Esophagus (tissue), 2 donors: ENCODE results near the gene SRL. TPM values are rescaled to one million over a fixed set of nuclear protein-coding genes. Genes with fewer than 3 reads are reported as not detected.
"Not testable (repeated sequence)": the region's sequence is repeated elsewhere in the genome, so short reads cannot be mapped to it uniquely, and the experiment has no call there.

Experiments
- H3K27ac ChIP-seq, 2 donors: one replicate each; pipeline ENCODE4 v1.5.1; 2013; ENCODE audit warnings: low read depth in 2 of 2, mild to moderate bottlenecking in 2 of 2, inconsistent platforms in 1 of 2, low read length in 1 of 2, moderate library complexity in 1 of 2
- H3K27me3 ChIP-seq, 2 donors: one replicate each; pipeline ENCODE4 v1.6.1; 2013; ENCODE audit warnings: low read length in 2 of 2, control low read depth in 1 of 2, mild to moderate bottlenecking in 1 of 2; ENCODE audit not compliant: insufficient read depth in 2 of 2, control insufficient read depth in 1 of 2
- H3K36me3 ChIP-seq, 2 donors: one replicate each; pipeline ENCODE4 v1.6.1; 2013; ENCODE audit warnings: low read length in 1 of 2; ENCODE audit not compliant: control insufficient read depth in 2 of 2, insufficient read depth in 2 of 2
- H3K4me1 ChIP-seq, 2 donors: one replicate each; pipeline ENCODE4 v1.6.1; 2013; ENCODE audit warnings: low read length in 1 of 2; ENCODE audit not compliant: control insufficient read depth in 2 of 2, insufficient read depth in 2 of 2
- H3K4me3 ChIP-seq, 2 donors: one replicate each; pipeline ENCODE4 v1.5.1; 2013; ENCODE audit warnings: low read length in 2 of 2, mild to moderate bottlenecking in 2 of 2, low read depth in 1 of 2, moderate library complexity in 1 of 2
- H3K9me3 ChIP-seq, 2 donors: one replicate each; pipeline ENCODE4 v1.6.1; 2013; ENCODE audit warnings: mild to moderate bottlenecking in 2 of 2, low read depth in 1 of 2, low read length in 1 of 2, moderate library complexity in 1 of 2; ENCODE audit not compliant: control insufficient read depth in 2 of 2, insufficient read depth in 1 of 2
- WGBS, 2 donors: extraction: QIAGEN DNeasy Blood & Tissue Kit; methylation state at CpG; one replicate each; pipeline ENCODE4 v1.1.7; 2013; 5-methylcytosine and 5-hydroxymethylcytosine counted together
- polyA plus RNA-seq, 2 donors: library from polyadenylated mRNA; stranded (reverse); fragments of 200-250 nt; gene quantifications; one replicate each; pipeline ENCODE4 v1.2.3, GENCODE V29; 2013
- donor health status: healthy with polysubstance abuse.
- donor health status: Bipolar disorder and iron deficiency.

The SRL gene
- polyA plus RNA-seq, 2 donors, result 0.16 to 0.22 TPM

DNA sequence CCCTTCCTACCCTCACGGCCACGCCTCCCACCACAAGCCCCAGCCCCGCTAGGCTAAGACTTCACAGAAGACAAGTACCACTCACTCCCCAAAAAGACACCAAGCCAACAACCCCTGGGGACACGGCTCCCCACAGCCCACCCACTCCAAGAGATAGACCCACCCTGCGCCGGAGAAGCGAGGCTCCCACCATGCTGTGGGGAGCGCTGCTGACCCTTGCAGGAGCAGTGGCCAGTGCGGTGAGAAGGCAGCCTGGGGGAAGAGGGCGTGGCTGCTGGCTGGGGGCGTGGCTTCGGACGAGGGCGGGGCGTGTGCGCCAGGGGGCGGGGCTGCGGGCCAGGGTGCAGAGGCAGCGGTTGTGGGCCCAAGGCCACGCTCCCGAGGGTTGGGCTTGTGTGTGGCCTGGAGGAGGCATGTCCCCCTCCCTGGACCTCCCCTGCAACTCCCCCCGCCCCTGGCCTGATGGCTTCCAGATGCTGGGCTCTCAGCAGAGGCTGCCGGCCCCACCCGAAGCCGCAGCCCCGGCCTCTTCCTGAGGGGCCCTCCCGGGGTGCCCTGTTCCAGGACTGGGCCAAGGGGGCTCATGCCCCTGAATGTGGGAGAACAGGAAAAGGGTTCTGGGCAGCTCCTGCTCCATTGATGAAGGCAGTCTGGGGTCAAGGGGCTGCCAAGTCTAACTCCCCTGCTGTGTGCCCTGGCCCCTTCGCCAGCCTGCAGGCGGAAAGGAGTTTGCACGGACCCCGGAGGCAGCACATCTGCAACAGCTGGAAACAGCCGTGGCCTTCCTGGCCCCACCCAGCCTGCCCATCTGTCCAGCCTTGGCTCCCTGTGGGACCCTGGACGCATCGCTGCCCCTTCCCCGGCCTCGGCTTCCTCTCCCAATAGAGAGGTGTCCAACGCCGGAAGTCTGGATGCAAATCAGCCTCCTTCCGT lies 21.9 kb upstream of the SRL start:
- Histone ChIP-seq H3K36me3 (peaks cover 4 to 7% of the 10 kb centered on the region in 2 donors), H3K9me3 (no peaks in the 10 kb centered on the region), H3K4me1 (peaks cover 0 to 2% of the 10 kb centered on the region in 2 donors), H3K27ac (no peak overlapping the region), H3K4me3 (no peak overlapping the region), H3K27me3 (no peaks in the 10 kb centered on the region)
- WGBS, 2 donors, result 66 to 69% methylated on average over 30 to 39 of the region's 39 CpGs

DNA sequence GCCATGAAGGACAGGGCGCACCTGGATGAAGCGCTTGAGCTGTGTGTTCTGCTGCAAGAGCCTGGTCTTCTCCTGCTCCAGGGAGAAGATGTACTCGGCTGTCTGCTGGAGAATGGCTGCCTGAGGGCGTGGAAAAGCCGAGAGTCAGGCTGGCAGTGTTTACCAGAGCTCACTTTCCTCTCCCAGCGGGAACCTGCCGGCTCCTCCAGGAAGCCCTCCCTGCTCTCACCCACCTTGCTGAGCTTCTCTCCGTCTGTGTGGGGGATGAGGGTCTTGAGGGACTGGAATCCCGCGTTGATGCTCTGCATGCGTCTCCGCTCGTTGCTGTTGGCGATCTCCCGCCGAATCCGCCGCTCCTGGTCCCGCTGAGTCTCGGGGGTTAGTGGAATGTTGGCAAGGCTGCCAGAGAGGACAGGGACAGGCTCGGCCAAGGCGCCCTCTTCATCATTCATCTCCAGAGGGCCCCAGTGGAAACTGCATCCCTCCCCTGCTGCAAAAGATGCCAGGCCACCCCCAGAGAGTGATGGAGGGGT lies 20.5 kb upstream of the SRL start:
- Histone ChIP-seq H3K4me3 (no peak overlapping the region), H3K9me3 (no peaks in the 10 kb centered on the region), H3K27ac (no peak overlapping the region), H3K27me3 (no peaks in the 10 kb centered on the region), H3K4me1 (peaks cover 0 to 1% of the 10 kb centered on the region in 2 donors), H3K36me3 (peaks cover 4 to 7% of the 10 kb centered on the region in 2 donors)
- WGBS, 2 donors, result 91 to 92% methylated on average over 22 of the region's 22 CpGs

DNA sequence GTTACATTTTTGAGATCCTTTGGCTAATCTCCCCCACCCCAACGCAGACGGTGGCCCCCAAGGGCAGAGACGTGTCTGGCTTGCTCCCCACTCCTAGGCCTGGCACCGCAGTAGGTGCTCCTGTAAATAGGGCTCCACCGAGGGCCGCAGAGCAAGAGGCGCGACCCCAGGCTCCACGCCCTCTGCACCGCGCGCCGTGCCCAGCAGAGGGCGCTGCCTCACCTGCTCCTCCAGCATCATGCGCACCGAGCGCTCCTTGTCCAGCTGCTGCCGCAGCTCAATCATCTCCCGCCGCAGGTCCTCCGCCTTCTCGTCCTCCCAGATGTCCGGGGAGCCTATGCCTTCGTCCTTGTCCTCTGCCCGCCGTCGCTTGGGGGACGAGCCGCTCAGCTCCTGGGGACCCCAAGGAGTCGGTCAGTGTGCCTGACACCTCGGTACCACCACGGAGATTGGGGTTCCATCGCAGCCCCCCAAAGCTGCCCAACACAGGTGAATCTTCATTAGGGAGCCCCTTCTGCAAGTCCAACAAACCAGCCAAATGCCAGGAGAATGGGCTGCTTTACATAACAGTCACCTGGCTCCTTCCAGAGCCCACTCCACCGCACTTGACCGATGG lies 19.8 kb upstream of the SRL start:
- no peak overlapping the region for H3K4me3 ChIP-seq
- peaks cover 4 to 7% of the 10 kb centered on the region in 2 donors for H3K36me3 ChIP-seq
- no peaks in the 10 kb centered on the region for H3K4me1 ChIP-seq
- 83 to 89% methylated on average over 35 of the region's 35 CpGs for WGBS, 2 donors
- H3K27me3 ChIP-seq, result no peaks in the 10 kb centered on the region
- no peak overlapping the region for H3K27ac ChIP-seq
- H3K9me3 ChIP-seq, result no peaks in the 10 kb centered on the region

DNA sequence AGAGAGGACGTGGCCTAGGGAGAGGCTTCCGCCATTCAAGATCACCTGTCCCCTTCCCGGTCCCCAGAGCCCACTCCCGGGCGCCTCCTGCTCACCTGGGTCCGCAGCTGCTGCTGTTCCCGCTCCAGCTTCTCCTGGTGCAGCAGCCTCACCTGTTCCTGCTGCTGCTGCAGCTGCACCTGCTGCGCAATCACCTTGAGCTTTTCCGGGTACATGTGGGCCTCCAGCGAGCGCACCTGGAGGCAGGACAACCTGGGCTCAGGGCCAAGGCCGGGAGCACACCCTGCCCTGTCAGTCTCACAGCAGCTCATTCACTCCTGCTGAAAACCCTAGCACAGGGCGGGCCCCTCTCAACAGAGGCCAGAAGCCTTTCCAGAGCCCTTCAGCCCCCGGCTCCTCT lies 18.5 kb upstream of the SRL start:
- Histone ChIP-seq H3K27ac (no peak overlapping the region), H3K4me3 (no peak overlapping the region), H3K27me3 (no peaks in the 10 kb centered on the region), H3K36me3 (peaks cover 4 to 5% of the 10 kb centered on the region in 2 donors), H3K4me1 (no peaks in the 10 kb centered on the region), H3K9me3 (no peaks in the 10 kb centered on the region)
- WGBS, 2 donors, result 65 to 81% methylated on average over 14 of the region's 14 CpGs

GRCh38 chr16:4257646-4258556 lies 16.0 kb upstream of the SRL start:
- 65 to 73% methylated on average over 34 of the region's 34 CpGs for WGBS, 2 donors
- H3K27ac ChIP-seq, result no peak overlapping the region

DNA sequence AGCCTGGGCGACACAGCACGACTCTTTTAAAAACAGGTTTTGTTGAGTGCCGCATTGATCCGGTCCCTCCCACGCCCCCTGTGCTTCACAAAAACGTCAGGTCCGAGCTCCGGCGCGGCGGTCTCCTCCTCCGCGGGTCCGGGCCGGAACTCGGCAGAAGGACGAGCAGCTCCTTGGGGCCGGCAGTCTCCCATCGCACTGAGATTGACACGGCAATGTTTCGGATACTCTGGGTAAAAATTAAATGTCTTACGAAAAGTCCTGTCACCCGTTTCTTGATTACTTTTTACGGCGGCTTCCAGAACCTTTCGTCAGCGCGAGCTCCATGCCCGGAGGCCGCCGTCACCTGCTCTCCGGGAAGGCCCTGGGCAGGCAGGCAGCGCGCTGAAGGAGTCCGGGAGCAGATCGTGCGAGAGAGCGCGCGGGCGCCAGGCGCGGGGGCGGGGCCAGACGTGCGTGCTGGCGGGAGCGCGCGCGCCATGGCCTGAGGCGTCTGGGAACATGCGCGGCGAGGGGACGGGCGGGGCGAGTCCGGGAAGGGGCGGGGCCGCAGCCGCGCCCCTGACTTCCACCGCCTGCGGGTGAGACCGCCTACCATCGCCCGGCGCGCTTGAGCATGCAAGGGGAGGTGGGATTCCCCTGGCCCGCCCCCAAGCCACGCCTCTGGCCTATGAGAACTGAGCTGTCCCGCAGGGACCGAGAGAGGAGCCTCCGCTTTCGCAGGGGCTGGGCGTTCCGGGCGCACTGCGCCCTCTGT lies 11.7 kb upstream of the SRL start:
- H3K4me1 ChIP-seq, result no peaks in the 10 kb centered on the region
- no peaks in the 10 kb centered on the region for H3K9me3 ChIP-seq
- H3K4me3 ChIP-seq, result peak overlapping the region; percentile 54 to 61
- 1% methylated on average over 80 of the region's 80 CpGs for WGBS, 2 donors
- H3K27ac ChIP-seq, result peak overlapping the region; percentile 82 to 96
- H3K27me3 ChIP-seq, result no peaks in the 10 kb centered on the region
- H3K36me3 ChIP-seq, result no peaks in the 10 kb centered on the region

More at GRCh38 chr16:4257646-4258556, 16.0 kb upstream of the SRL start:
- Histone ChIP-seq H3K9me3 (no peaks in the 10 kb centered on the region), H3K4me3 (no peak overlapping the region), H3K4me1 (no peaks in the 10 kb centered on the region), H3K27me3 (no peaks in the 10 kb centered on the region), H3K36me3 (peaks cover 4 to 5% of the 10 kb centered on the region in 2 donors)

- H3K4me3 ChIP-seq, result peak overlapping the region; percentile 54 to 61
- not testable (repeated sequence) for H3K36me3 ChIP-seq, H3K9me3 ChIP-seq, H3K4me1 ChIP-seq, H3K27me3 ChIP-seq
- peak overlapping the region; percentile 82 to 96 for H3K27ac ChIP-seq
- WGBS, 2 donors, result 62 to 63% methylated on average over 23 of the region's 23 CpGs
Measured at GRCh38 chr16:4253012-4253393, 11.1 kb upstream of the SRL start.

DNA sequence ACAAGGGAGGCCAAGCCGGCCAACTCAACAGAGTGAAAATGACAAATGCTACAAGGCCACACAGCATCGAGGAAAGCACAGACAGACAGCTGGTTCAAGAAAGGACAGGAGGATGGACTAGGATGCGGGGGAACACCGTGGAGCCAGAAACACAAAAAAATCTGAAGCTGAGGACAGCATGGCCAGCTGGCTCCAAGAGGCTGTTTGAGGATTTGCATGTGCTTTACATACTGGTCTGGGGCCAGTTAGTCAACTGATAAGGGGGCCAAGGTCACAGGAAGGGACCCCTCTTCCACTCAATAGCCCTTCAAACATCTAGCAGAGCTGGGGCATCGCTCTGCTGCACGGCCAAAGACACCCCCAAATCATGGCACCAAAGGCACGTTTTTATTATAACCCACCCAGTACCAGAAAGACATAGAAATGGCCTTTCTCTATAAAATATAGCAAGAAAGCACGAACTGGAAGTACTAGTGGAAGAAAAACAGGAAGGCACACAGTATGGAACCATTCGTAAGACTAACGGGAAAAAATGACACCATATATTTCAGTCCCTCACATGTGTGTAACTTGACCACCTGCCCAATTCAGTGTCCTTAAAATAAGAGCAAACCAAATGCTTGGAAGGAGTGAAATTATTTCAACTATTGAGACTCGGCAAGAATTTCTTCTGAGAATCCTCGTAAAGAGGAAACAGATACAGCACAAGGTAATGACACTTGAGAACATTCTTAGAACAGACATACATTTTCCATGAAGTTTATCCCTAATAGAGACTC lies 7.8 kb upstream of the SRL start:
- Histone ChIP-seq H3K27ac (no peak overlapping the region), H3K36me3 (no peaks in the 10 kb centered on the region), H3K4me1 (no peaks in the 10 kb centered on the region), H3K27me3 (no peaks in the 10 kb centered on the region), H3K4me3 (no peak overlapping the region), H3K9me3 (no peaks in the 10 kb centered on the region)
- 83 to 86% methylated on average over 12 of the region's 12 CpGs for WGBS, 2 donors
